GM10248 (cell line): ENCODE measurements around the gene GRAMD1B.

Experiments used
- CTCF ChIA-PET: fragments of 300-600 bp; sonication (Branson Sonifier 250); formaldehyde crosslinking; extraction: SDS; loops from one replicate; lab custom pipeline; 2021; ENCODE audit warnings: antibody characterized with exemption; lab: Yijun Ruan, JAX
- POLR2A ChIA-PET: fragments of 350-650 bp; sonication (Branson Sonifier 250); formaldehyde crosslinking; extraction: SDS; loops from one replicate; lab custom pipeline; 2020; ENCODE audit warnings: antibody characterized with exemption; lab: Yijun Ruan, JAX
- DNase-seq: peaks from one replicate; pipeline ENCODE4 v3.0.0; 2012; ENCODE audit errors: extremely low spot score
- TF ChIP-seq, protein P1 (sequence below): IDR thresholded peaks from 2 replicates; pipeline ENCODE4 v1.5.1; 2012; ENCODE audit warnings: mild to moderate bottlenecking, low read depth; ENCODE audit errors: extremely low read depth, missing control alignments, control extremely low read depth

GRAMD1B gene

DNA sequence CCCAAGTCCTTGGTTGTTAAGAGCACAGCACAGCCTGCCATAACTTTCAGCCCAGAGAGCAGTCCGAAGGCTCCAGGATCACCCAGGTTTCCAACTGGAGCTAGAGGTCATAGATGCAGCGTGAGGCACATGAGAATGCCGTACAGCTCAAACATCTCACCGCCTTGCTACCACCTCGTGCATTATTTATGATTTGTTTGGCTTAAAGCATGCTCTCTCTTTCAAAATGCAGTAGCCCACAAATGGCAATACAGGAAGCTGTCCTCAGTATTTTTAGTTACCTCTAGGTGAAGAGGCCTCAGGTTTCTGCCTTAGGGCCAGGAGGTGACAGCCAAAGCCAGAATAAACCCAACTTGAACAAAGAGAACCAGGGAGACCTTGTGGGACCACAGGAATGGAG is 210.0 kb downstream of the GRAMD1B start:
- ChIA-PET CTCF (interaction anchor here (0.6 to 13.3 kb wide), 10 partner anchors 10 to 164 kb away, joined by 3 to 250 read pairs (median 5); partner anchors contain the start of gene SCN3B), POLR2A (no interaction called here)
- no peak for DNase-seq
- TF ChIP-seq, protein P1, sequence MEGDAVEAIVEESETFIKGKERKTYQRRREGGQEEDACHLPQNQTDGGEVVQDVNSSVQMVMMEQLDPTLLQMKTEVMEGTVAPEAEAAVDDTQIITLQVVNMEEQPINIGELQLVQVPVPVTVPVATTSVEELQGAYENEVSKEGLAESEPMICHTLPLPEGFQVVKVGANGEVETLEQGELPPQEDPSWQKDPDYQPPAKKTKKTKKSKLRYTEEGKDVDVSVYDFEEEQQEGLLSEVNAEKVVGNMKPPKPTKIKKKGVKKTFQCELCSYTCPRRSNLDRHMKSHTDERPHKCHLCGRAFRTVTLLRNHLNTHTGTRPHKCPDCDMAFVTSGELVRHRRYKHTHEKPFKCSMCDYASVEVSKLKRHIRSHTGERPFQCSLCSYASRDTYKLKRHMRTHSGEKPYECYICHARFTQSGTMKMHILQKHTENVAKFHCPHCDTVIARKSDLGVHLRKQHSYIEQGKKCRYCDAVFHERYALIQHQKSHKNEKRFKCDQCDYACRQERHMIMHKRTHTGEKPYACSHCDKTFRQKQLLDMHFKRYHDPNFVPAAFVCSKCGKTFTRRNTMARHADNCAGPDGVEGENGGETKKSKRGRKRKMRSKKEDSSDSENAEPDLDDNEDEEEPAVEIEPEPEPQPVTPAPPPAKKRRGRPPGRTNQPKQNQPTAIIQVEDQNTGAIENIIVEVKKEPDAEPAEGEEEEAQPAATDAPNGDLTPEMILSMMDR: no peak

DNA sequence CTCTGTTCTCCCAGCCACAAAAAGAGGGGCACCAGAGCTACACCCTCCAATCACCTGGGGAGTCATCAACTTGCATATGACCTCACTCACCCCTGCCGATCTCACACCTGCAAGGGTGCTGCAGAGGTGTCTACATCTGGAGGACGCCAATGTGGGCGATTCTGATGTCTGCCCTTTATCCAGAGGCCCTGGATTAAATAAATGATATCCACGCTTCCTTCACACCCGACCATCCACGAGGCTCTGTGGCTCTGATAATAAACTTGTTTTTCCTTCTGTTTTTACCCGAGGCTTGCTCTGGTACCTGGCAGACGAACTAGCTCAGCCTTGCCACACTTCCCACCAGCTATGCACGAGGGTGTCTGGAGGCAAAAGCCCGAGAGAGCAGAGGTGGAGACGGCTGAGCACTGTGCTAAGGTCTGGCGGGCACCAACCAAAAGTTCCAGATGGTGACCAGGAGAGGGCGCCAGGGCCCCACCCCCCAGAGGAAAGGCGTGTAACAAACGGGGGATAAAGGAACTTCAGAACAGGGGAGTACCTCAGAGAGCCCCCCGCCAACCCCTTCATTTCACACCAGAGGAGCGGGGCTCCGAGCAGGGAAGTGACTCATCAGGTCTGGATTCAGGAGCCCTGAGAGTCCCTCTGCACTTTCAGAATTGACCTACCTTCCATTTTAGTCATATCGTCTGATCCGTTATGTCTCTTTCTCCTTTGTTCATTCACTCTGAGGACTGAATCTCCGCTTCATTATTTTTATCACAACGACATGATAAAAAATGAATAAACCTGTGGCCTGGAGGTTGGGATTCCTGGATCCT is 210.8 kb downstream of the GRAMD1B start:
- ChIA-PET CTCF (interaction anchor here (0.6 to 13.3 kb wide), 12 partner anchors 9 to 163 kb away, joined by 3 to 250 read pairs (median 4); partner anchors contain the start of gene SCN3B), POLR2A (no interaction called here)
- TF ChIP-seq, protein P1: peak; percentile 79
- DNase-seq: peak; percentile 71

DNA sequence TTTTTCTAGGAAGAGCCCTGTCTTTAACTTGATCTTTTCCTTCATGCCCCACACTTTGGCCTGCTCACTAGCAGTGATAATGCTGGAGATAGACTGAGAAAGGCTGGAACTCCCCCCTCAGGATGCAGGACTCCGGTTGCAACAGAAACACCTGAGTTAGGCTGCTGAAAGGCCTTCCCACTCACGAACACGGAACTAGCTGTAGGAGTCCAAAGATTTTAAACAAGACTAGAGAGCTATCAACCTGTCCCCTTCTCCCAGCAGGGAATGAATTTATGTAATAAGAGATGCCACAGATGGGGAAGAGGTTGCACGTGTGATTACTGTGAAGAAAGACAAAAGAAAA is 211.4 kb downstream of the GRAMD1B start:
- CTCF ChIA-PET: interaction anchor here (0.6 to 13.3 kb wide), 10 partner anchors 10 to 114 kb away, joined by 3 to 250 read pairs (median 3); partner anchors contain the start of gene SCN3B
- TF ChIP-seq, protein P1: no peak
- POLR2A ChIA-PET: no interaction called here
- no peak for DNase-seq

DNA sequence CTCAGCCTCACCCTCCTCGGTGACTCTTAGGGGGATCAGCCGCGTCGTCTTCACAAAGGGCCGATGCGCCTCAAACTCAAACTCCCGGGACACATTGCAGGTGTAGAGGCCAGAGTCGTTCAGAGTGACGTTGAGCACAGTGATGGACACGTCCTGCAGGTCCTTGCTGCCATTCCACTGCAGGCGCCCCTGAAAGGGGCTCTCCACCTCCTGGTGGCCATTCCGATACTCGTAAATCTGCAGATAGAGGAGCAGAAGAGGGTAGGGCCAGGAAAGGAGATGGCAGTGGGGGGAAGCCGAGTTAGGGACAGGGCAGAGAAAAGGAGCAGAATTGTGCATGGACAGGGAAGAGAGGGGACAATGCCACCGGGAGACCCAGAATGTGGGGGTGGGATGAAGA is 212.4 kb downstream of the GRAMD1B start:
- ChIA-PET POLR2A (no interaction called here), CTCF (interaction anchor here (1.0 to 13.3 kb wide), 6 partner anchors 11 to 77 kb away, joined by 3 to 250 read pairs (median 4); partner anchors contain the start of gene SCN3B)
- TF ChIP-seq, protein P1: no peak
- no peak for DNase-seq

DNA sequence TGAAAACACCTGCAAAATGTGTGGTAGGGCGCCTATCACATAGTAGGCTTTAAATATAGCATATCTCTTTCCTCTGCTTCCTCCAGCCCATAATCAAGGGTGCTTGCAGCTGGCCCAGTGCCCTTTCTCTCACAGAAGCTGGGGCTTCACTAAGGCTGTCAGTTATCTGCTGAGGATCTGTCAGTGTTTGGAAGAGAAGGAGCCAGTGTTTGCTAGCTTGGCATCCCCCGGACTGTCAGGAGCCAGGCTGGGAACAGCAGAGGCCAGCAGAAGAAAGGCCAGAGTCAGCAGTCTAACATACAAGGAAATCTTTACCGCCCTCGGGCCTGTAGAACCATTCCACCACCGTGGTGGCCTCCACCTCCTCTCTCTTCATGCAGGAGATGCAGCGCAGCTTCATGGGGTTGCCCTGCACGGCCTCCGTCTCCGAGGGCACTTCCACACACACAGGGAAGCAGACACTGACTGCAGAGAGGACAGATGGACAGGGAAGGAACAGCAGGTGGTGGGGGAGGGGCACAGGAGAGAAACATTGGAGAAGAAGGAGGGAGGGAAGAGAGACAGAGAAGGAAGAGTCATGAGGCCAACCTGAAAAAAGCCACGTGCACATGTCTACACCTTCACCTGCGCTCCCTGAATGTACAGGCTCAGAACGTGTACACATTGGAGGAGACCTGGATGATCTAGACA is 215.4 kb downstream of the GRAMD1B start:
- CTCF ChIA-PET: interaction anchor here (13.3 kb wide), 1 partner anchor 64 kb away, joined by 250 read pairs; no protein-coding TSS in a partner anchor
- TF ChIP-seq, protein P1: no peak
- POLR2A ChIA-PET: no interaction called here
- no peak for DNase-seq

DNA sequence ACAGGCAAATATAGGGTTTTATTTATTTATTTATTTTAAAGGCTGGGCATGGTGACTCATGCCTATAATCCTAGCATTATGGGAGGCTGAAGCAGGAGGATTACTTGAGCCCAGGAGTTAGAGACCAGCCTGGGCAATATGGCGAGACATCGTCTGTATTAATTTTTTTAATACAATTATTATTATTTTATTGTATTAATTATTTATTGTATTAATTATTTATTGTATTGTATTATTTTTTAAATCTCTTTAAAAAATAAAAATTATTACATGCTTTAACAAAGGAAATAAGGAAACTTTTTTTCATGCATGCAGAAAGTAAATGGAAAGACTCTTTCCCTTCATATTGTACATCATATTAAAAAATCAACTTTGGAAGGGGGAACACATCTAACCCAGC is 220.8 kb downstream of the GRAMD1B start:
- no peak for DNase-seq
- TF ChIP-seq, protein P1: no peak
- ChIA-PET POLR2A (no interaction called here), CTCF (interaction anchor here (1.6 kb wide), 2 partner anchors 8 to 10 kb away, joined by 4 read pairs; no protein-coding TSS in a partner anchor)
